Measurements from ENCODE around the gene CFDP1.

DNA sequence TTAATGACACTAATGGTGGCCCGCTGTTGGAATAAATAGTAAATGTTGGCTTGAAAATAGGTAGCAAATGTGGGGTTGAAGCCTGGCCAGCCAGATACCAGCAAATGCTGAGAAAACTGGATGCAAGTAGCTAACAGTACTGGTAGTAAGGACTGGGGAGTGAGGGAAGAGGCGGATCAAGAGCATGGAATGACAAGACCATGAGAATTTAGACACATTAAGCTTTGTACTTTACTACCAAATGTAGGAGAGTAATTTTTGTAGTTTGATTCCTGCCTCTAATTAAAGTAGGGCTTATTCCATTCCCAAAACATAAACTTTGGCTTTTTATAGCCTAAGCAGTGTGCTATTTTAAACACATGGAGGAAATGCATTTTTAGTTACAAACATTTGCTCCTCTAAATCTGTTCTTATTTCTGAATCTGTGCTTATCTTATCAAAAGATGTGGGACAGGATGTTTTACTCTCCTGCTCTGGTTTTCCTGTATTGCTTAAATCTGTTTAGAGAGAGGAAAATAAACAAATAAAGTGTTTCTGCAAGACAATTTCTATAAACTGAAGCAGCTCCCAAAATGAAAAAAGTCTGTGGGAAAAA, 44.1 kb downstream of the CFDP1 start:
- TF ChIP-seq, protein P1, sequence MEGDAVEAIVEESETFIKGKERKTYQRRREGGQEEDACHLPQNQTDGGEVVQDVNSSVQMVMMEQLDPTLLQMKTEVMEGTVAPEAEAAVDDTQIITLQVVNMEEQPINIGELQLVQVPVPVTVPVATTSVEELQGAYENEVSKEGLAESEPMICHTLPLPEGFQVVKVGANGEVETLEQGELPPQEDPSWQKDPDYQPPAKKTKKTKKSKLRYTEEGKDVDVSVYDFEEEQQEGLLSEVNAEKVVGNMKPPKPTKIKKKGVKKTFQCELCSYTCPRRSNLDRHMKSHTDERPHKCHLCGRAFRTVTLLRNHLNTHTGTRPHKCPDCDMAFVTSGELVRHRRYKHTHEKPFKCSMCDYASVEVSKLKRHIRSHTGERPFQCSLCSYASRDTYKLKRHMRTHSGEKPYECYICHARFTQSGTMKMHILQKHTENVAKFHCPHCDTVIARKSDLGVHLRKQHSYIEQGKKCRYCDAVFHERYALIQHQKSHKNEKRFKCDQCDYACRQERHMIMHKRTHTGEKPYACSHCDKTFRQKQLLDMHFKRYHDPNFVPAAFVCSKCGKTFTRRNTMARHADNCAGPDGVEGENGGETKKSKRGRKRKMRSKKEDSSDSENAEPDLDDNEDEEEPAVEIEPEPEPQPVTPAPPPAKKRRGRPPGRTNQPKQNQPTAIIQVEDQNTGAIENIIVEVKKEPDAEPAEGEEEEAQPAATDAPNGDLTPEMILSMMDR (IDR thresholded peaks at IDR 0.05; ENCODE audit: poor library complexity): no peak
- TF ChIP-seq EZH2phosphoT487 (IDR thresholded peaks at IDR 0.05; ENCODE audit: low read depth, severe bottlenecking, unreplicated experiment) (no peak), EZH2 (IDR thresholded peaks at IDR 0.05; ENCODE audit: borderline replicate concordance) (no peak)

Measured in hepatocyte (in vitro differentiated cells).